HL-60 (cell line): ENCODE data around the gene CISD2.

Source experiments
- DNase-seq, 2 experiments: peaks; one replicate each; pipeline ENCODE4 v3.0.0-alpha.2; 2010 to 2020; ENCODE audit warnings: low read depth in 1 of 2, low spot score in 1 of 2
- H3K27ac ChIP-seq: fragments of 250-450 bp; sonication (Bioruptor Pico); replicated peaks from 2 replicates; pipeline ENCODE4 v1.5.1; 2020; ENCODE audit warnings: mild to moderate bottlenecking, moderate library complexity
- H3K27me3 ChIP-seq: fragments of 250-450 bp; sonication (Bioruptor Pico); 2 replicates; pipeline ENCODE4 v1.5.1; 2021; ENCODE audit warnings: mild to moderate bottlenecking, moderate library complexity; ENCODE audit not compliant: insufficient read depth, poor library complexity, severe bottlenecking
- H3K4me3 ChIP-seq: replicated peaks from 2 replicates; pipeline ENCODE4 v1.5.1; 2011; ENCODE audit warnings: mild to moderate bottlenecking, control low read depth, low read length; ENCODE audit not compliant: insufficient read depth
- CTCF ChIP-seq: IDR thresholded peaks from one replicate; pipeline ENCODE4 v1.5.1; 2011; ENCODE audit warnings: low read length, control low read depth, inconsistent platforms; ENCODE audit not compliant: insufficient read depth
- GABPA ChIP-seq: IDR thresholded peaks from 2 replicates; pipeline ENCODE4 v1.6.1; 2012; ENCODE audit warnings: low read depth
- POLR2AphosphoS5 ChIP-seq: IDR thresholded peaks from 2 replicates; pipeline ENCODE4 v1.6.1; 2012; ENCODE audit warnings: low read depth
- SPI1 ChIP-seq: IDR thresholded peaks from 2 replicates; pipeline ENCODE4 v1.6.1; 2012; ENCODE audit warnings: low read depth, mild to moderate bottlenecking, borderline replicate concordance
- TF ChIP-seq, protein P1 (sequence below): IDR thresholded peaks from 2 replicates; pipeline ENCODE4 v1.6.1; 2012; ENCODE audit warnings: low read depth; ENCODE audit not compliant: insufficient replicate concordance

The CISD2 gene

GRCh38 chr4:102826890-102827673 lies 41.7 kb upstream of the CISD2 start, which contains the start of gene UBE2D3:
TSS of gene UBE2D3 (minus strand) at chr4:102827551. CDS start at chr4:102826508, 1,043 bp downstream.
- DNase-seq, result peak; percentile 90 to 96
- H3K4me3 ChIP-seq, result peak within 1 kb of the TSS; percentile 83
- no peaks in the 10 kb centered on the region for H3K27me3 ChIP-seq
- H3K27ac ChIP-seq, result peak within 1 kb of the TSS; percentile 99
- TF ChIP-seq, protein P1, sequence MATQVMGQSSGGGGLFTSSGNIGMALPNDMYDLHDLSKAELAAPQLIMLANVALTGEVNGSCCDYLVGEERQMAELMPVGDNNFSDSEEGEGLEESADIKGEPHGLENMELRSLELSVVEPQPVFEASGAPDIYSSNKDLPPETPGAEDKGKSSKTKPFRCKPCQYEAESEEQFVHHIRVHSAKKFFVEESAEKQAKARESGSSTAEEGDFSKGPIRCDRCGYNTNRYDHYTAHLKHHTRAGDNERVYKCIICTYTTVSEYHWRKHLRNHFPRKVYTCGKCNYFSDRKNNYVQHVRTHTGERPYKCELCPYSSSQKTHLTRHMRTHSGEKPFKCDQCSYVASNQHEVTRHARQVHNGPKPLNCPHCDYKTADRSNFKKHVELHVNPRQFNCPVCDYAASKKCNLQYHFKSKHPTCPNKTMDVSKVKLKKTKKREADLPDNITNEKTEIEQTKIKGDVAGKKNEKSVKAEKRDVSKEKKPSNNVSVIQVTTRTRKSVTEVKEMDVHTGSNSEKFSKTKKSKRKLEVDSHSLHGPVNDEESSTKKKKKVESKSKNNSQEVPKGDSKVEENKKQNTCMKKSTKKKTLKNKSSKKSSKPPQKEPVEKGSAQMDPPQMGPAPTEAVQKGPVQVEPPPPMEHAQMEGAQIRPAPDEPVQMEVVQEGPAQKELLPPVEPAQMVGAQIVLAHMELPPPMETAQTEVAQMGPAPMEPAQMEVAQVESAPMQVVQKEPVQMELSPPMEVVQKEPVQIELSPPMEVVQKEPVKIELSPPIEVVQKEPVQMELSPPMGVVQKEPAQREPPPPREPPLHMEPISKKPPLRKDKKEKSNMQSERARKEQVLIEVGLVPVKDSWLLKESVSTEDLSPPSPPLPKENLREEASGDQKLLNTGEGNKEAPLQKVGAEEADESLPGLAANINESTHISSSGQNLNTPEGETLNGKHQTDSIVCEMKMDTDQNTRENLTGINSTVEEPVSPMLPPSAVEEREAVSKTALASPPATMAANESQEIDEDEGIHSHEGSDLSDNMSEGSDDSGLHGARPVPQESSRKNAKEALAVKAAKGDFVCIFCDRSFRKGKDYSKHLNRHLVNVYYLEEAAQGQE, result peak; percentile 78
- peak; percentile 51; the same call in 1 of the 2 replicates for TF ChIP-seq GABPA
- TF ChIP-seq POLR2AphosphoS5, result peak; percentile 99
- no peak; the same call in 1 of the 2 replicates for TF ChIP-seq SPI1
- TF ChIP-seq CTCF, result no peak

DNA sequence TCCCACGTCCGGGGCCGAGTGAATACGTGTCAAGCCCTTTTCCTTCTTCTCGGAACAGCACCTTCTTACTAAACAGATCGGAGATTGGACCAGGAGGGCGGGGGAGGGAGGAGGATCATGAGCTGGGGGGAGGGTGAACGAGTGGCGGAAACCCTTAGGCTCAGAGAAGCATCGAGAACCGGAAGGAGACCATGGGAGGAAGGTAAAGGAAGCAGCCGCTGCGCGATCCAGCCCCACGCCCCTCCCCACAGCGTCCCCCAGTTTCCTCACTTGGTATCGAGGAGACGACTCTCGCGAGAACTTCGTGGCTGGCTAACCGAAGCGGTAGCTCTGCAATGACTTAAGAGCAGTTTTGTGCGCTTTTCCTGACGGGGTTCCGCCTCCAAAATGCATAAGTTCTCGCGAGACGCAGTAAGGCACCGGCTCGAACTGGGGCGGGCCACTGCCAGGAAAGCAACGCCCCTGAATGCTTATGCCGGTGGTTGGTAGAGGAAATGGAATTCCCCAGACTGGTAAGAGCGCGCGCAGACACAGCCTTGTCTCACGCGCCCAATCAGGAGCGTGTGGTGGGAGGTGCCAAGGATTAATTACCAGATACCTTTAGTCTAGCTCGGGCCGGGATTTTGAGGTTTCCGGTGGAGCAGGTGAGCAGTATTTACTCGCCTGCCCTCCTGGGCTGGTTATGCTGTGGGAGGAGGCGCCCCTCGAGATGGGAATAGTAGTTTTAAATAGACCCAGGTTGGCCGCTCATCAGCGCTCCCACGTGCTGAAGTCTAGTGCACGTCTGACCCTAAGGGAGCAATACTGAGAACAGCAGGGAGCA lies 40.9 kb upstream of the CISD2 start:
- TF ChIP-seq, protein P1, result peak; percentile 57
- TF ChIP-seq SPI1 (peak; percentile 55; the same call in 1 of the 2 replicates), CTCF (no peak), GABPA (peak; percentile 67), POLR2AphosphoS5 (peak; percentile 50)
- Histone ChIP-seq H3K4me3 (peak overlapping the region; percentile 83), H3K27me3 (no peaks in the 10 kb centered on the region), H3K27ac (peak overlapping the region; percentile 99)
- DNase-seq, result peak; percentile 99 to 100

GRCh38 chr4:102828497-102828808 lies 40.3 kb upstream of the CISD2 start:
- TF ChIP-seq POLR2AphosphoS5, result no peak
- no peak for TF ChIP-seq GABPA
- TF ChIP-seq CTCF, result no peak
- TF ChIP-seq, protein P1, result no peak
- no peak for TF ChIP-seq SPI1
- Histone ChIP-seq H3K27me3 (no peaks in the 10 kb centered on the region), H3K27ac (peak overlapping the region; percentile 99), H3K4me3 (peak overlapping the region; percentile 61)
- DNase-seq, result no peak
